ENCODE results near the gene SPOCK2.
"Not testable (repeated sequence)": the region's sequence is repeated elsewhere in the genome, so short reads cannot be mapped to it uniquely, and the experiment has no call there.

SPOCK2 gene

DNA sequence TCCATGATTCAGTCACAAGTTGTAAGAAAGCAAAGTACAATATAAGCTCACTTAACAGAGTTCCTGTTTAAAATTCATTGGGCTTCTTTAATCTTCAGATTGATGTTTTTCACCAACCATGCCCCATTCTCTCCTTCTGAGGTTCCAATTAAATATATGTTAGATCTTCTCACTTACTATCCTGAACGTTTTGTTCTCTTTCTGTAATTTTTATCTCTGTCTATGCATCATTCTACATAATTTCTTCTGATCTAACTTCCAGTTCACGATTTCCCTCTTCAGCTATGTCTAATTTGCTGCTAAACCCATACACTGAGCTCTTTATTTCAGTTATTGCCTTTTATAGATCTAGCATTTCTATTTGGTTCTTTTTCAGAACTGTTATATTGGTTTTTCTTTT, 28.0 kb upstream of the SPOCK2 start:
- H3K27ac ChIP-seq: no peak overlapping the region
- TF ChIP-seq, protein P1, sequence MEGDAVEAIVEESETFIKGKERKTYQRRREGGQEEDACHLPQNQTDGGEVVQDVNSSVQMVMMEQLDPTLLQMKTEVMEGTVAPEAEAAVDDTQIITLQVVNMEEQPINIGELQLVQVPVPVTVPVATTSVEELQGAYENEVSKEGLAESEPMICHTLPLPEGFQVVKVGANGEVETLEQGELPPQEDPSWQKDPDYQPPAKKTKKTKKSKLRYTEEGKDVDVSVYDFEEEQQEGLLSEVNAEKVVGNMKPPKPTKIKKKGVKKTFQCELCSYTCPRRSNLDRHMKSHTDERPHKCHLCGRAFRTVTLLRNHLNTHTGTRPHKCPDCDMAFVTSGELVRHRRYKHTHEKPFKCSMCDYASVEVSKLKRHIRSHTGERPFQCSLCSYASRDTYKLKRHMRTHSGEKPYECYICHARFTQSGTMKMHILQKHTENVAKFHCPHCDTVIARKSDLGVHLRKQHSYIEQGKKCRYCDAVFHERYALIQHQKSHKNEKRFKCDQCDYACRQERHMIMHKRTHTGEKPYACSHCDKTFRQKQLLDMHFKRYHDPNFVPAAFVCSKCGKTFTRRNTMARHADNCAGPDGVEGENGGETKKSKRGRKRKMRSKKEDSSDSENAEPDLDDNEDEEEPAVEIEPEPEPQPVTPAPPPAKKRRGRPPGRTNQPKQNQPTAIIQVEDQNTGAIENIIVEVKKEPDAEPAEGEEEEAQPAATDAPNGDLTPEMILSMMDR (conservative IDR thresholded peaks at IDR 0.05): no peak
- no peak for TF ChIP-seq ZFX (IDR thresholded peaks at IDR 0.05)

DNA sequence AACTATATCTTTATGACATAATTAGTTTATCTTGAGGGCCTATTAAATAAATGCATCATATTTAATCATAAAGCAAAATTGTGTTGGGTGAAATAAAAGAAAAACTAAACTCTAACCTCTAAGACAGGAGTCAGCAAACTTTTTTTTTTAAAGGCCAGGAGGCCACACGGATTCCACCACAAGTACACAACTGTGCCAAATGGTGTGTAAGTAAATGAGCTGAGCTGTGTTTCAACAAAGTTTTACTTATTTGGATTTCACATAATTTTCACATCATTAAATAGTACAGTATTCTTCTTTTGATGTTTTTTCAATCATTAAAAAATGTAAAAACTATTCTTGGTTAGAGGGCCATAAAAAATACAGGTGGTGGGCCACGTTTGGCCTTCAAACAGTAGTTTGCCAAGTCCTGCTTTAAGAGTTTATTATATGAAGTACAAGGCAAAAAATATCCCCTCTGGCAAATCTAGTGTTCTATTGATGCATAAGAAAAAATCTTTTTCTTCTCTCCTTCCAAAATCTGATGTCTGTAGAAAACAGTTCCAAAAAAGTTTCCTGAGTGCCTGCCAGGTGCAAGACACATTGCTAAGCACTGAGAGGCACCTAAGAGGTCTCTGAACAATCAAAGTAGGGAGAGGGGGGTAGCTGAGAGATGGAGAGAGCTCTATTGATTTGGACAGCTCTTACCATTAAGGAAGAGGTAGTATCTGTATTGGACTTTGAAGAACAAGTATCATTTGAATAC, 26.5 kb upstream of the SPOCK2 start:
- no peak overlapping the region for H3K27ac ChIP-seq
- no peak for TF ChIP-seq ZFX (IDR thresholded peaks at IDR 0.05)
- TF ChIP-seq, protein P1 (conservative IDR thresholded peaks at IDR 0.05): no peak

DNA sequence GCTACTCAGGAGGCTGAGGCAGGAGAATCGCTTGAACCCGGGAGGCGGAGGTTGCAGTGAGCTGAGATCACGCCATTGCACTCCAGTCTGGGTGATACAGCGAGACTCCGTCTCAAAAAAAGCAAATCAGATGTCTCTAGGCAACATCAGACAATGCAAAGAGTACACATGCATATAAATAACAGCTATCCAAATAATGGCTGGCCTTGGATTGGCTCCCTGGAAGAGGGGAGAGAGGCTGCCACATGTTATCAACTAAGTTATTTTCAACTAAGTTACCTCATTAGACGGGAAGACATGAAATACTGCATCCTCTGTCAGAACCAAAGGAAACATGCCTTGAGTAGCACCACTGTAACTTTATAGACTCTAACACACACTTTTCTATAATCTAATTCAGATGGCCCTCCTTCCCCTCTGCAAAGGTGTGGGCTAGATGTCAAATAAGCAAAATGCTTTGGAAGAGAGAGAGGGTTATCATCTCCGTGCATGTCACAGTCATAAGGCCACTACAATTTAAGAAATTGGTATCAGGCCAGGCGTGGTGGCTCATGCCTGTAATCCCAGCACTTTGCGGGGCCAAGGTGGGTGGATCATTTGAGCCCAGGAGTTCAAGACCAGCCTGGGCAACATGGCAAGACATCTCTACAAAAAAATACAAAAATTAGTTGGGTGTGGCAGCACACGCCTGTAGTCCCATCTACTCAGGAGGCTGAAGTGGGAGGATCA, 22.5 kb upstream of the SPOCK2 start:
- no peak overlapping the region for H3K27ac ChIP-seq
- no peak for TF ChIP-seq ZFX (IDR thresholded peaks at IDR 0.05)
- TF ChIP-seq, protein P1 (conservative IDR thresholded peaks at IDR 0.05): no peak

DNA sequence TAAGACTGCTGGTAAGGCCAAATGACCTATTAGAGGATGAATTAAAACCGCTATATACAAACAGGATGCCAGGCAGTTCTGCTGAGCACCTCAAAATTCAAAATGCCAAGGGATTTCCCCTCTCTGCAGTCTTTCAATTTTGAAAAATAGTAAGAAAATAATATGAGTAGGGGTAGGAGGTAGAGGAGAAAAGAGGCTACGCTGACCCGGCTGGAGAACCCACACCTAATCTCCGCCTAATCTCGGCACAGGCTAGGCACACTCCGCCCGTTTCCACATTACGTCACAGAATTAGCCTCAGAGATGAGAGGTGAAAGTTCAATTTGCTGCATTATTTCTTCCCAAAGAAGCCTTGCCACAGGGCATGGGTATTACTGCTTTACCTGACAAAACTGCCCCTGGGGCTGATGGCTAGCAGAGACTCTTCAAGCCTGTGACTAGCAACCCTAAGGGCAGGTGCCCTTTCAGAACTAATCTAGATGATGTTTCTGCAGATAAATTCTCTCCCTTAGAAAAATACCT, 21.3 kb upstream of the SPOCK2 start:
- no peak overlapping the region for H3K27ac ChIP-seq
- TF ChIP-seq, protein P1 (conservative IDR thresholded peaks at IDR 0.05): no peak
- no peak for TF ChIP-seq ZFX (IDR thresholded peaks at IDR 0.05)

DNA sequence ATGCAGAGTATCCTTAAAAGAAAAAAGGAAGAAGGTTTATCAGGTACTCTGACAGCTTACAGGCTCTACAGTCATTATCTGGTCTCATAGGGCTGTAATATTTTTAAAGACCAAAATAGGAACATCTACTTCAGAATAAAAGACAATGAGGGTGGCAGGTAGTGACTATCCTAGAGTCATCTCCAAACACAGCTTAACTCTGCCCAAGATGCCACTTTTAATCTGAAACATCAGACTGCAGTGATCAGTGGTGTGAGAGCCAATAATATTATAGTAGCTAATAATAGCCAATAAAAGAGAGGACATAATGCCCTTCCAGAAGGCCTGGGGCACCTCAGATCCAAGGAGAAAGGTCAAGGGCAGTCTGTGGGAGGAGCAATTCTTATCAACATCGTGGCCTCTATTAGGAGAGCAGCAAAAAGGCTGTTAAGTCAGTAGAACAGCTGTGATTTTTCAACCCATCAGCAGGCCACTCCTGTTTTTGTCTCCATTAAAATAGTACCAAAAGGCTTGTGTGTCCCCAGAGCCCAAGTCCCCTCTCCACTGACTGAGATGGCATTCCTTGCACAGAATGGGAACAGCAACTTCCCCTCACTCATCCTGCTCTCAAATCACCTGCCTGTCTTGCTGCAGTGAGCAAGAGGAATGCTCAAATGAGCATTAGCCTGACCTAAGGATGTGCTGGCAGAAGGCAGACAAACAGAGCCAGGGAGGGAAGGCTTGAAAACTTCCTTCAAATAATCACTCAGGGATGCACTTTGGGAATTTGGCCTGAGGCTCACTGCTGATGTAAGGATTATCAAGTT, 20.7 kb upstream of the SPOCK2 start:
- H3K27ac ChIP-seq: no peak overlapping the region
- TF ChIP-seq ZFX (IDR thresholded peaks at IDR 0.05): no peak
- TF ChIP-seq, protein P1 (conservative IDR thresholded peaks at IDR 0.05): no peak

DNA sequence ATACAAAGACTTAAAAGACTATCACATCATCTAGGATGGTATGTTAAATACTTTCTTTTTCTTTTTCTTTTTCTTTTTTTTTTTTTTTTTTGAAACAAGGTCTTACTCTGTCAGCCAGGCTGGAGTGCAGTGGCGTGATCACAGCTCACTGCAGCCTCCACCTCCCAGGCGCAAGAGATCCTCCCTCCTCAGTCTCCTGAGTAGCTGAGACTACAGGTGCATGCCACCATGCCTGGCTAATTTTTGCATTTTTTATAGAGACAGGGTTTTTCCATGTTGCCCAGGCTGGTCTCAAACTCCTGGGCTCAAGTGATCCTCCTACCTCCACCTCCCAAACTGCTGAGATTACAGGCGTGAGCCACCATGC, 19.6 kb upstream of the SPOCK2 start:
- H3K27ac ChIP-seq: not testable (repeated sequence)

DNA sequence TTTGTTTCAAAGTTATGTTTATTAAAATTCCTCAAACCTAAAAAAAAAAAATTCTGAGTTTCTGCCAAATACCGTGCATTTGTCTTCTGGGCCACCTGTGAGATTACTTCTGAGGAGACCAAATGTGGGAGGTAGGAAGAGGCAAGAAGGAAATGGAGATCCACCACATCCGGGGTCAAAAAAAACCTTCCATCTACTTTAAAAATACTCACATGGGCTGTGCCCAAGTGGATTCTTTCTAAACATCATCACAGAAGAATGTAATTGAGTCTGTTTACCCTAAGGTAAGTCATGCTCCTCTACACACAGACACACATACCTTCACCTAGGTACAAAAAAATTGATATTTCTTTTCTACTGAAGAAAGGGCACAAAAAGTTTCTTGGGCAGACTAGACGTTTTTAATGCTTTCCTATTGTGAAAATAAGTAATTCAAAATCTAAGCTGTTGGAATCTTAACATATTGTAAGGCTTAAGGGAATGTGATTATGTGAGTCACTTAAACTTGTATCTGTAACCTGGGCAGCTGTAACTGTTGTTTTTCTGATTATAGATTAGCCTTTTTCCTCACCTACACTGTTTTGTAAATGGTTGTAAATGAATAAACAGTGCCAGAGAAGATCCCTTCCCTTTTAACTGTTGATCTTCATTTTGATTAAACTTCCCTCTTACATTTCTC, 19.1 kb upstream of the SPOCK2 start:
- H3K27ac ChIP-seq: no peak overlapping the region
- TF ChIP-seq ZFX (IDR thresholded peaks at IDR 0.05): no peak
- TF ChIP-seq, protein P1 (conservative IDR thresholded peaks at IDR 0.05): no peak
